Endothelial cell of umbilical vein (primary cell): ENCODE measurements around the gene SULF2. TPM values are rescaled to one million over a fixed set of nuclear protein-coding genes. Genes with fewer than 3 reads are reported as not detected.

Experiments used
- BruUV-seq: library from RNA; stranded (reverse); fragments of 400-500 nt; replicated peaks from 2 replicates; lab custom pipeline; 2021; lab: Mats Ljungman, UMichigan
- CTCF ChIA-PET: fragments of 300-600, 350-600 bp; sonication (Branson Sonifier 250); formaldehyde crosslinking; loops from one replicate; lab custom pipeline; 2021; ENCODE audit warnings: antibody characterized with exemption, inconsistent platforms; lab: Charles Lee
- POLR2A ChIA-PET: fragments of 300-600, 350-600 bp; sonication (Branson Sonifier 250); formaldehyde crosslinking; loops from one replicate; lab custom pipeline; 2021; ENCODE audit warnings: antibody characterized with exemption, inconsistent platforms; lab: Charles Lee
- DNase-seq: peaks from one replicate; pipeline ENCODE4 v3.0.0-alpha.2; 2011; ENCODE audit warnings: low read depth, low spot score
- FAIRE-seq: peaks from 2 replicates; lab custom pipeline; 2011; peaks lifted over from hg19 to GRCh38; lab: Jason Lieb, UNC
- H2AFZ ChIP-seq: 2 replicates; pipeline ENCODE4 v1.6.0; 2012; ENCODE audit warnings: low read depth, low read length, control low read depth, inconsistent platforms
- H3K27ac ChIP-seq: 2 replicates; pipeline ENCODE4 v1.5.1; 2011; ENCODE audit warnings: low read depth, mild to moderate bottlenecking, control low read depth, low read length, moderate library complexity; ENCODE audit not compliant: insufficient read depth
- H3K27me3 ChIP-seq, 2 experiments: 2 replicates each; pipeline versions ENCODE4 v1.6.0 to v1.6.1; 2011; ENCODE audit warnings: low read length in 2 of 2, mixed read lengths in 1 of 2; ENCODE audit not compliant: control insufficient read depth in 2 of 2, insufficient read depth in 2 of 2
- H3K36me3 ChIP-seq, 2 experiments: 2 replicates in 1 of 2; 3 replicates in 1 of 2; pipeline ENCODE4 v1.5.1; 2011; ENCODE audit warnings: low read length in 2 of 2, mild to moderate bottlenecking in 1 of 2, moderate library complexity in 1 of 2; ENCODE audit not compliant: control insufficient read depth in 2 of 2, insufficient read depth in 2 of 2; ENCODE audit errors: extremely low read depth in 1 of 2
- H3K4me1 ChIP-seq: 3 replicates; pipeline ENCODE4 v1.5.1; 2011; ENCODE audit warnings: mild to moderate bottlenecking, low read length; ENCODE audit not compliant: control insufficient read depth, insufficient read depth; ENCODE audit errors: extremely low read depth
- H3K4me2 ChIP-seq: 2 replicates; pipeline ENCODE4 v1.6.1; 2011; ENCODE audit warnings: low read length, control low read depth, mixed read lengths; ENCODE audit not compliant: insufficient read depth
- H3K4me3 ChIP-seq, 3 experiments: fragments of 200-600 bp in 1 of 3; sonication (generic), shearing (Covaris generic) in 1 of 3; replicated peaks in 1 of 3; 2 replicates each; pipeline ENCODE4 v1.5.1; 2011 to 2016; ENCODE audit warnings: control low read depth in 3 of 3, low read length in 3 of 3, mild to moderate bottlenecking in 2 of 3, inconsistent platforms in 1 of 3, low read depth in 1 of 3, moderate library complexity in 1 of 3; ENCODE audit not compliant: insufficient read depth in 1 of 3
- H3K79me2 ChIP-seq: 2 replicates; pipeline ENCODE4 v1.6.0; 2012; ENCODE audit warnings: low read length, inconsistent platforms; ENCODE audit not compliant: control insufficient read depth, insufficient read depth
- H3K9ac ChIP-seq: replicated peaks from 2 replicates; pipeline ENCODE3; 2011; ENCODE audit warnings: low read length, control low read depth; ENCODE audit not compliant: insufficient read depth; ENCODE audit errors: extremely low read depth
- H3K9me1 ChIP-seq: replicated peaks from 3 replicates; pipeline ENCODE4 v1.6.0; 2011; ENCODE audit warnings: mild to moderate bottlenecking, low read length; ENCODE audit not compliant: control insufficient read depth, insufficient read depth; ENCODE audit errors: extremely low read depth
- H3K9me3 ChIP-seq: replicated peaks from 2 replicates; pipeline ENCODE4 v1.5.1; 2012; ENCODE audit warnings: low read length, inconsistent platforms; ENCODE audit not compliant: control insufficient read depth, insufficient read depth
- H4K20me1 ChIP-seq: replicated peaks from 2 replicates; pipeline ENCODE3; 2011; ENCODE audit warnings: mild to moderate bottlenecking, low read length; ENCODE audit not compliant: control insufficient read depth, insufficient read depth; ENCODE audit errors: extremely low read depth
- CTCF ChIP-seq, 2 donors: IDR thresholded peaks; 1 replicate in 1 of 2; 2 replicates in 1 of 2; pipeline ENCODE4 v1.5.1; 2011; ENCODE audit warnings: low read length in 2 of 2, mild to moderate bottlenecking in 2 of 2, moderate library complexity in 2 of 2, control low read depth in 1 of 2, inconsistent platforms in 1 of 2, low read depth in 1 of 2; ENCODE audit not compliant: insufficient read depth in 1 of 2; ENCODE audit errors: extremely low read depth in 1 of 2
- FOS ChIP-seq: IDR thresholded peaks from 2 replicates; pipeline ENCODE4 v1.6.1; 2011; ENCODE audit warnings: mild to moderate bottlenecking, low read length, moderate library complexity, borderline replicate concordance; ENCODE audit not compliant: insufficient read depth
- GATA2 ChIP-seq: IDR thresholded peaks from 2 replicates; pipeline ENCODE4 v1.7.0; 2011; ENCODE audit warnings: low read depth, mild to moderate bottlenecking, moderate library complexity, mixed read lengths, low read length; ENCODE audit not compliant: insufficient read length, insufficient read depth
- JUN ChIP-seq: IDR thresholded peaks from 2 replicates; pipeline ENCODE4 v1.6.1; 2011; ENCODE audit warnings: borderline replicate concordance, low read depth; ENCODE audit not compliant: insufficient read length, insufficient read depth
- MYC ChIP-seq: IDR thresholded peaks from one replicate; pipeline ENCODE4 v1.6.1; 2011; ENCODE audit warnings: mild to moderate bottlenecking, low read depth, low read length
- POLR2A ChIP-seq: IDR thresholded peaks from 2 replicates; pipeline ENCODE4 v1.6.1; 2012; ENCODE audit warnings: low read depth, mild to moderate bottlenecking, control low read depth, low read length
- POLR2AphosphoS5 ChIP-seq: IDR thresholded peaks from 2 replicates; pipeline ENCODE4 v1.6.1; 2012; ENCODE audit warnings: low read depth, mild to moderate bottlenecking, control low read depth, low read length, moderate library complexity; ENCODE audit not compliant: insufficient read depth
- dilution Hi-C: fragments of 300-500 bp; cut with MboI; formaldehyde crosslinking; loops from one replicate; pipeline ENCODE4 v1.15.0; 2019; ENCODE audit warnings: low sequenced_read_pairs; ENCODE audit not compliant: extremely low pct_ligation_motif_present
- intact Hi-C: fragments of 100-400 bp; cut with micrococcal nuclease; formaldehyde crosslinking; loops from one replicate; pipeline ENCODE4 v1.10.0; 2022
- polyA plus RNA-seq, 4 experiments: library from polyadenylated mRNA; depleted of rRNA in 3 of 4; stranded (reverse) in 3 of 4; unstranded in 1 of 4; fragments of >200 nt; gene quantifications; 2 replicates each; pipeline versions ENCODE4 v1.2.1 to v1.2.3, GENCODE V29; 2011 to 2012; ENCODE audit warnings: missing spikeins in 1 of 4
- total RNA-seq: library from RNA; stranded (reverse); gene quantifications from 2 replicates; pipeline ENCODE4 v1.2.3, GENCODE V29; 2021

Gene SULF2
- total and polyA plus RNA-seq, 2 donors (not counting 3 experiments of a cell fraction or from before 2014, with no cell fraction given): 58.5 to 160 TPM

DNA sequence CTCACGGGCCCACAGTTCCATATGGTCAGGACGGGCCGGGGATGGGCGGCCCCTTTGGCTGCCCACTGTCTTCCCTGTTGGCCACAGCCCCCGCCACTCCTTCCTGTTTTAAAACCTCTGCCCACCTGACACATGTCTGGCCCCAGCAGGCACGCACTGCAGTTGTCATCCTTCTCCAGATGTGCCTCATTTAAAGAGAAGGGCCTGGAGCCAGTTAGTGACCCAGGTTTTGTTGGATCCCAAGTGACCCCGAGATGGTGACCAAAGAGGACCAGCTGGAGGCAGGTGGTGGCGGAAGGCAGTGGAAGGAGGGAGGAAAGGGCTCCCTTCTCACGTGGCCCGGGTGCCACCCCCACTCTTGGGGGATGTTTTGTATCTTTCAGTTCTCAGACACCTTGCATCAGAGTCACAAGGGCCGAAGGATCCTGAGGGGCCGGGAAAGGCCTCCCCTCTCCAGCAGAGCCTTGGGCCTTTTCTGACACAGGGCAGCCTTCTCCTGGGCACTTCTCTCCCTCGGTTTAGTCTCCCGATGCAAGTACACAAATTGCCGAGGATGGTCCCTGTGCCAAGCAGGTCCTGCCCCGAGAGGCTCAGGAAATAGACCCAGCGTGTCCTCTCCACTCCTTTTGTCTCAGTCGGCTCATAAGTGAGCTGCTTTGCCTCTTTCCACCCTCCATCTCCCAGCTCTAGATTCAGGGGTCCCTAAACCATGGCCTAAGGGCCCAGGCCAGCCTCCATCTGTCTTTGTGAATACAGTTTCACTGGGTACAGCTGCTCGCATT, 117.6 kb downstream of the SULF2 start:
- H3K9ac ChIP-seq: no peak overlapping the region
- H3K4me2 ChIP-seq: no peak overlapping the region
- no peaks in the 10 kb centered on the region for H4K20me1 ChIP-seq
- H3K27me3 ChIP-seq: no peaks in the 10 kb centered on the region
- H3K4me1 ChIP-seq: peaks cover 7% of the 10 kb centered on the region
- no TSS peak for BruUV-seq
- FAIRE-seq (no peak), DNase-seq (no peak)
- no peaks in the 10 kb centered on the region for H3K36me3 ChIP-seq
- no peaks in the 10 kb centered on the region for H3K79me2 ChIP-seq
- H3K9me1 ChIP-seq: no peaks in the 10 kb centered on the region
- H3K9me3 ChIP-seq: no peaks in the 10 kb centered on the region
- dilution Hi-C loops (no loop called here), intact Hi-C loops (no loop called here)
- ChIA-PET POLR2A (no interaction called here), CTCF (interaction anchor here (2.8 to 15.4 kb wide), 3 partner anchors 10 to 953 kb away, joined by 11 to 302 read pairs (median 158); no protein-coding TSS in a partner anchor)
- H3K4me3 ChIP-seq: no peak overlapping the region
- no peak overlapping the region for H2AFZ ChIP-seq
- H3K27ac ChIP-seq: no peak overlapping the region
- TF ChIP-seq POLR2A (no peak), JUN (no peak), MYC (no peak), POLR2AphosphoS5 (no peak), FOS (no peak)

DNA sequence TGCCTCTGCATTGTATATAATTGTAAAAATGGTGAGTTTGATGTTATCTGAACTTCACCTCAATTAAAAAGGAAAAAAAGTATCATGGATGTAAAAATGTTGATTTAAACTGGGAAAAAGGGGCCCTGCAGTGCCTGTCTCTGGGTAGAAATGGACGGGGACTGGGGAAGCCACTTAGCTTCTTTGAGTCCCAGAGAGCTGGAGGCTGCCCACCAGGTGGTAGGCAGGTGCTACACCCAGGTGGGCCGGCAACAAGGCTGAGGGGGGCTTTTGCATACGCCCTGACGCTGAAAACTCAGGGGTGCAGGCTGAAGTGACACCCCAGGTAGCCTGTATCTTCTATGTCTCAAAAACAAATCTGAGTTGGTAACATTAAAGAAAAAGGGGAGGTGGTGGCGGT, 118.2 kb downstream of the SULF2 start:
- no TSS peak for BruUV-seq
- Histone ChIP-seq H4K20me1 (no peaks in the 10 kb centered on the region), H3K9me3 (no peaks in the 10 kb centered on the region), H3K4me2 (no peak overlapping the region), H3K27ac (no peak overlapping the region), H3K27me3 (no peaks in the 10 kb centered on the region), H2AFZ (no peak overlapping the region), H3K9ac (no peak overlapping the region), H3K79me2 (no peaks in the 10 kb centered on the region), H3K36me3 (no peaks in the 10 kb centered on the region), H3K9me1 (no peaks in the 10 kb centered on the region), H3K4me3 (no peak overlapping the region), H3K4me1 (peaks cover 7% of the 10 kb centered on the region)
- dilution Hi-C loops (no loop called here), intact Hi-C loops (no loop called here)
- POLR2A ChIA-PET: no interaction called here
- CTCF ChIA-PET: interaction anchor here (2.8 to 9.7 kb wide), 2 partner anchors 11 to 954 kb away, joined by 11 to 158 read pairs; no protein-coding TSS in a partner anchor
- TF ChIP-seq POLR2AphosphoS5 (no peak), FOS (no peak), GATA2 (no peak), CTCF (IDR thresholded peaks at IDR 0.05; ENCODE audit: extremely low read depth in 1 of 2, insufficient read depth in 1 of 2, low read depth in 1 of 2, low read length in 2 of 2) (no peak), JUN (no peak)
- FAIRE-seq (no peak), DNase-seq (no peak)
